GM12878 (cell line): ENCODE results near the gene ARAP3. TPM values are rescaled to one million over a fixed set of nuclear protein-coding genes. Genes with fewer than 3 reads are reported as not detected.

Experiments used
- ATAC-seq: fragments of 200-7000 bp; cut with Tn5 transposase; 3 replicates; pipeline ENCODE4 v1.9.1; 2020; ENCODE audit warnings: mild to moderate bottlenecking, moderate library complexity
- BruUV-seq: library from RNA; stranded (reverse); fragments of 400-500 nt; replicated peaks from 2 replicates; lab custom pipeline; 2021; lab: Mats Ljungman, UMichigan
- CTCF ChIA-PET: fragments of 300-600 bp; sonication (Branson Sonifier 250); formaldehyde crosslinking; extraction: SDS; loops from one replicate; lab custom pipeline; 2021; ENCODE audit warnings: inconsistent platforms; lab: Yijun Ruan, JAX
- POLR2A ChIA-PET: fragments of 350-600 bp; formaldehyde crosslinking; extraction: SDS; loops from one replicate; lab custom pipeline; 2021; ENCODE audit warnings: inconsistent platforms; lab: Charles Lee
- RAD21 ChIA-PET: fragments of 300-600 bp; sonication (Branson Sonifier 250); formaldehyde crosslinking; loops from one replicate; lab custom pipeline; 2023; ENCODE audit warnings: antibody characterized with exemption; ENCODE audit not compliant: unreplicated experiment; lab: Charles Lee
- SMC1A ChIA-PET: fragments of 300-600 bp; sonication (Branson Sonifier 250); formaldehyde crosslinking; loops from one replicate; lab custom pipeline; 2023; ENCODE audit not compliant: unreplicated experiment, uncharacterized antibody; lab: Charles Lee
- DNase-seq: peaks from one replicate; pipeline ENCODE4 v3.0.0-alpha.2; 2011; ENCODE audit warnings: low read depth, low spot score
- FAIRE-seq: peaks from 3 replicates; lab custom pipeline; 2011; peaks lifted over from hg19 to GRCh38; lab: Jason Lieb, UNC
- H2AFZ ChIP-seq: 2 replicates; pipeline ENCODE4 v1.6.0; 2011; ENCODE audit warnings: low read depth, low read length, control low read depth; ENCODE audit not compliant: control insufficient read depth
- H3K27ac ChIP-seq: 2 replicates; pipeline ENCODE4 v1.5.1; 2011; ENCODE audit warnings: control low read depth; ENCODE audit not compliant: control insufficient read depth, insufficient read depth
- H3K27me3 ChIP-seq, 2 experiments: replicated peaks in 1 of 2; 2 replicates each; pipeline versions ENCODE4 v1.6.0 to v1.6.1; 2011; ENCODE audit warnings: low read length in 1 of 2; ENCODE audit not compliant: control insufficient read depth in 2 of 2, insufficient read depth in 2 of 2
- H3K36me3 ChIP-seq, 2 experiments: 2 replicates each; pipeline ENCODE4 v1.5.1; 2011; ENCODE audit warnings: low read length in 1 of 2; ENCODE audit not compliant: control insufficient read depth in 2 of 2, insufficient read depth in 2 of 2
- H3K4me1 ChIP-seq: 2 replicates; pipeline ENCODE4 v1.6.1; 2011; ENCODE audit warnings: mild to moderate bottlenecking, low read length, moderate library complexity, mixed read lengths; ENCODE audit not compliant: control insufficient read depth, insufficient read depth
- H3K4me2 ChIP-seq: 2 replicates; pipeline ENCODE4 v1.6.0; 2011; ENCODE audit warnings: control low read depth; ENCODE audit not compliant: control insufficient read depth, insufficient read depth
- H3K4me3 ChIP-seq: fragments of 200-600 bp; sonication (generic); 2 replicates; pipeline ENCODE4 v1.5.1; 2016
- H3K79me2 ChIP-seq: 2 replicates; pipeline ENCODE4 v1.6.0; 2011; ENCODE audit warnings: low read length; ENCODE audit not compliant: control insufficient read depth, insufficient read depth
- H3K9ac ChIP-seq: 2 replicates; pipeline ENCODE4 v1.8.0; 2011; ENCODE audit warnings: low read length, control low read depth, mixed read lengths; ENCODE audit not compliant: control insufficient read depth, insufficient read depth
- H3K9me3 ChIP-seq: replicated peaks from 3 replicates; pipeline ENCODE4 v1.5.1; 2011; ENCODE audit warnings: mild to moderate bottlenecking, low read length; ENCODE audit not compliant: control insufficient read depth, insufficient read depth
- H4K20me1 ChIP-seq: 2 replicates; pipeline ENCODE4 v1.6.0; 2011; ENCODE audit not compliant: control insufficient read depth, insufficient read depth
- EZH2 ChIP-seq: IDR thresholded peaks from 2 replicates; pipeline ENCODE4 v1.6.1; 2012; ENCODE audit warnings: low read depth, mild to moderate bottlenecking, control low read depth, inconsistent platforms, low read length, borderline replicate concordance; ENCODE audit not compliant: control insufficient read depth
- RAD21 ChIP-seq: IDR thresholded peaks from 2 replicates; pipeline ENCODE4 v1.6.1; 2011; ENCODE audit warnings: mild to moderate bottlenecking, low read depth, low read length, moderate library complexity; ENCODE audit not compliant: insufficient read depth
- SIX5 ChIP-seq: IDR thresholded peaks from 2 replicates; pipeline ENCODE4 v1.6.1; 2011; ENCODE audit warnings: mild to moderate bottlenecking, low read depth, low read length, moderate library complexity; ENCODE audit not compliant: severe bottlenecking
- ZBED1 ChIP-seq: IDR thresholded peaks from 2 replicates; pipeline ENCODE4 v1.6.1; 2016; ENCODE audit warnings: borderline replicate concordance
- WGBS: methylation state at CpG from one replicate; pipeline ENCODE4 v1.1.6; 2016; ENCODE audit warnings: low lambda C conversion rate; ENCODE audit not compliant: insufficient replicate concordance, insufficient coverage; ENCODE audit errors: missing lambda C conversion rate; 5-methylcytosine and 5-hydroxymethylcytosine counted together
- in situ Hi-C: fragments of 300-500 bp; cut with MboI; formaldehyde crosslinking; loops from 9 replicates; pipeline ENCODE4 v1.14.3; 2018; ENCODE audit warnings: mixed read lengths
- intact Hi-C: fragments of 100-400 bp; cut with micrococcal nuclease; formaldehyde crosslinking; loops from one replicate; pipeline ENCODE4 v1.14.2; 2022; ENCODE audit not compliant: unreplicated experiment
- polyA plus RNA-seq, 11 experiments: library from polyadenylated mRNA; depleted of rRNA in 4 of 11; unstranded in 6 of 11; stranded (reverse) in 5 of 11; fragments of >200 nt; fragmentation: Nextera tagmentation in 4 of 11; fragmentation: Illumina TruSeq in 1 of 11; extraction: Ambion mirVana in 4 of 11; extraction: Trizol in 1 of 11; gene quantifications; 1 replicate in 1 of 11; 2 replicates in 10 of 11; pipeline versions ENCODE4 v1.2.1 to v1.2.3, GENCODE V29; 2011 to 2016; ENCODE audit warnings: inconsistent platforms in 2 of 11, missing spikeins in 2 of 11, low read depth in 1 of 11
- total RNA-seq, 4 experiments: library from RNA; depleted of rRNA in 3 of 4; stranded (reverse); fragments of >200 nt in 3 of 4; fragmentation: Illumina TruSeq in 1 of 4; extraction: Trizol in 1 of 4; gene quantifications; 2 replicates each; pipeline versions ENCODE4 v1.2.1 to v1.2.3, GENCODE V29; 2013 to 2021
- TF ChIP-seq, protein P1 (sequence below): fragments of 450-650 bp; formaldehyde crosslinking; IDR thresholded peaks from 2 replicates; pipeline ENCODE4 v1.4.0; 2020; ENCODE audit warnings: mild to moderate bottlenecking, moderate library complexity
- TF ChIP-seq, protein P2 (sequence below): fragments of 450-650 bp; IDR thresholded peaks from 2 replicates; pipeline ENCODE4 v1.6.1; 2017; ENCODE audit warnings: antibody characterized with exemption, mild to moderate bottlenecking, moderate library complexity
- TF ChIP-seq, protein P3 (sequence below): IDR thresholded peaks from 2 replicates; pipeline ENCODE4 v1.6.1; 2011; ENCODE audit warnings: low read depth, mild to moderate bottlenecking, low read length, moderate library complexity, borderline replicate concordance; ENCODE audit errors: extremely low read depth

ARAP3 gene
- total and polyA plus RNA-seq, 10 of the 15 experiments (the other 5 are each of a cell fraction or from before 2014, with no cell fraction given): 0.01 to 0.08 TPM; not detected in 8

DNA sequence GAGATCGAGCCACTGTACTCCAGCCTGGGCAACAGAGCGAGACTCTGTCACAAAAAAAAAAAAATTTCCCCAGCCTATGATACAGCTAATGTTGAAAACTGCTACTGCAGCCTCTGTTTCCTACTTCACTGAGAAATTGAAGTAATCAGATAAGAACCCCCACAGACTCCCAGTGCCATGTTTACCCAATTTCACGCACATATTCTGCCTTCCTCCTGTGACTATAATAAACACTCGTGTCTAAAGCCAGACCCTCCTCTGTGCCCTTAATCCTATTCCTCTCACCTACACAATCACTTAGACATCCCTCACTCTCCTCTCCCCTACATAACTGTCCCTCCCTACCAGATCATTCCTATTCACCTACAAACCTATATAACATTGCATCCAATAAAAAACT is 6.4 kb downstream of the ARAP3 start:
- no TSS peak for BruUV-seq
- H2AFZ ChIP-seq: no peak overlapping the region
- H3K79me2 ChIP-seq: no peaks in the 10 kb centered on the region
- 32% methylated on average over 4 of the region's 4 CpGs for WGBS
- intact Hi-C loops (no loop called here), in situ Hi-C loops (loop anchor here (10.0 kb wide), 1 partner anchor 459 kb away; no protein-coding TSS in a partner anchor)
- FAIRE-seq (no peak), DNase-seq (no peak), ATAC-seq (no peak)
- H3K9me3 ChIP-seq: no peaks in the 10 kb centered on the region
- RAD21 ChIA-PET: no interaction called here
- TF ChIP-seq RAD21: no peak
- TF ChIP-seq, protein P1, sequence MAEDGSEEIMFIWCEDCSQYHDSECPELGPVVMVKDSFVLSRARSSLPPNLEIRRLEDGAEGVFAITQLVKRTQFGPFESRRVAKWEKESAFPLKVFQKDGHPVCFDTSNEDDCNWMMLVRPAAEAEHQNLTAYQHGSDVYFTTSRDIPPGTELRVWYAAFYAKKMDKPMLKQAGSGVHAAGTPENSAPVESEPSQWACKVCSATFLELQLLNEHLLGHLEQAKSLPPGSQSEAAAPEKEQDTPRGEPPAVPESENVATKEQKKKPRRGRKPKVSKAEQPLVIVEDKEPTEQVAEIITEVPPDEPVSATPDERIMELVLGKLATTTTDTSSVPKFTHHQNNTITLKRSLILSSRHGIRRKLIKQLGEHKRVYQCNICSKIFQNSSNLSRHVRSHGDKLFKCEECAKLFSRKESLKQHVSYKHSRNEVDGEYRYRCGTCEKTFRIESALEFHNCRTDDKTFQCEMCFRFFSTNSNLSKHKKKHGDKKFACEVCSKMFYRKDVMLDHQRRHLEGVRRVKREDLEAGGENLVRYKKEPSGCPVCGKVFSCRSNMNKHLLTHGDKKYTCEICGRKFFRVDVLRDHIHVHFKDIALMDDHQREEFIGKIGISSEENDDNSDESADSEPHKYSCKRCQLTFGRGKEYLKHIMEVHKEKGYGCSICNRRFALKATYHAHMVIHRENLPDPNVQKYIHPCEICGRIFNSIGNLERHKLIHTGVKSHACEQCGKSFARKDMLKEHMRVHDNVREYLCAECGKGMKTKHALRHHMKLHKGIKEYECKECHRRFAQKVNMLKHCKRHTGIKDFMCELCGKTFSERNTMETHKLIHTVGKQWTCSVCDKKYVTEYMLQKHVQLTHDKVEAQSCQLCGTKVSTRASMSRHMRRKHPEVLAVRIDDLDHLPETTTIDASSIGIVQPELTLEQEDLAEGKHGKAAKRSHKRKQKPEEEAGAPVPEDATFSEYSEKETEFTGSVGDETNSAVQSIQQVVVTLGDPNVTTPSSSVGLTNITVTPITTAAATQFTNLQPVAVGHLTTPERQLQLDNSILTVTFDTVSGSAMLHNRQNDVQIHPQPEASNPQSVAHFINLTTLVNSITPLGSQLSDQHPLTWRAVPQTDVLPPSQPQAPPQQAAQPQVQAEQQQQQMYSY (CRISPR knock-in tag): no peak
- no peak for TF ChIP-seq SIX5
- TF ChIP-seq, protein P2, sequence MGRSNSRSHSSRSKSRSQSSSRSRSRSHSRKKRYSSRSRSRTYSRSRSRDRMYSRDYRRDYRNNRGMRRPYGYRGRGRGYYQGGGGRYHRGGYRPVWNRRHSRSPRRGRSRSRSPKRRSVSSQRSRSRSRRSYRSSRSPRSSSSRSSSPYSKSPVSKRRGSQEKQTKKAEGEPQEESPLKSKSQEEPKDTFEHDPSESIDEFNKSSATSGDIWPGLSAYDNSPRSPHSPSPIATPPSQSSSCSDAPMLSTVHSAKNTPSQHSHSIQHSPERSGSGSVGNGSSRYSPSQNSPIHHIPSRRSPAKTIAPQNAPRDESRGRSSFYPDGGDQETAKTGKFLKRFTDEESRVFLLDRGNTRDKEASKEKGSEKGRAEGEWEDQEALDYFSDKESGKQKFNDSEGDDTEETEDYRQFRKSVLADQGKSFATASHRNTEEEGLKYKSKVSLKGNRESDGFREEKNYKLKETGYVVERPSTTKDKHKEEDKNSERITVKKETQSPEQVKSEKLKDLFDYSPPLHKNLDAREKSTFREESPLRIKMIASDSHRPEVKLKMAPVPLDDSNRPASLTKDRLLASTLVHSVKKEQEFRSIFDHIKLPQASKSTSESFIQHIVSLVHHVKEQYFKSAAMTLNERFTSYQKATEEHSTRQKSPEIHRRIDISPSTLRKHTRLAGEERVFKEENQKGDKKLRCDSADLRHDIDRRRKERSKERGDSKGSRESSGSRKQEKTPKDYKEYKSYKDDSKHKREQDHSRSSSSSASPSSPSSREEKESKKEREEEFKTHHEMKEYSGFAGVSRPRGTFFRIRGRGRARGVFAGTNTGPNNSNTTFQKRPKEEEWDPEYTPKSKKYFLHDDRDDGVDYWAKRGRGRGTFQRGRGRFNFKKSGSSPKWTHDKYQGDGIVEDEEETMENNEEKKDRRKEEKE: no peak
- TF ChIP-seq, protein P3, sequence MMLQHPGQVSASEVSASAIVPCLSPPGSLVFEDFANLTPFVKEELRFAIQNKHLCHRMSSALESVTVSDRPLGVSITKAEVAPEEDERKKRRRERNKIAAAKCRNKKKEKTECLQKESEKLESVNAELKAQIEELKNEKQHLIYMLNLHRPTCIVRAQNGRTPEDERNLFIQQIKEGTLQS: no peak
- no peak for TF ChIP-seq ZBED1
- TF ChIP-seq EZH2: no peak
- POLR2A ChIA-PET: no interaction called here
- CTCF ChIA-PET: interaction anchor here (0.9 to 1.0 kb wide), 2 partner anchors 26 to 84 kb away, joined by 3 read pairs; no protein-coding TSS in a partner anchor
- SMC1A ChIA-PET: no interaction called here
- H3K4me2 ChIP-seq: no peak overlapping the region
- no peaks in the 10 kb centered on the region for H3K36me3 ChIP-seq
- H4K20me1 ChIP-seq: no peaks in the 10 kb centered on the region
- no peak overlapping the region for H3K9ac ChIP-seq
- no peaks in the 10 kb centered on the region; a peak in 2 of 4 replicates for H3K27me3 ChIP-seq
- no peak overlapping the region for H3K27ac ChIP-seq
- H3K4me3 ChIP-seq: no peak overlapping the region
- H3K4me1 ChIP-seq: no peaks in the 10 kb centered on the region
